ENCODE measurements around the gene EDN2. TPM values are rescaled to one million over a fixed set of nuclear protein-coding genes. Genes with fewer than 3 reads are reported as not detected.

The EDN2 gene
- total and polyA plus RNA-seq, 2 experiments from 2014 or later = 0.40 to 2.3 TPM

GRCh38 chr1:41482001-41482765 is 2.3 kb downstream of the EDN2 start:
- Histone ChIP-seq H3K9me3 (ENCODE audit: low read depth) (no peaks in the 10 kb centered on the region), H3K4me3 (no peak overlapping the region), H4K20me1 (ENCODE audit: insufficient read depth, poor library complexity, severe bottlenecking) (no peaks in the 10 kb centered on the region), H3K36me3 (replicated peaks; ENCODE audit: insufficient read depth, low read depth) (no peaks in the 10 kb centered on the region), H3K4me2 (peak overlapping the region; percentile 11), H3K4me1 (ENCODE audit: insufficient read depth) (peaks cover 65% of the 10 kb centered on the region), H3K27me3 (no peaks in the 10 kb centered on the region), H3K27ac (peak overlapping the region; percentile 73), H3K79me2 (no peaks in the 10 kb centered on the region), H2AFZ (no peak overlapping the region), H3K9me2 (replicated peaks; ENCODE audit: insufficient read depth) (no peaks in the 10 kb centered on the region)
- WGBS (ENCODE audit: low lambda C conversion rate, missing lambda C conversion rate) = 88% methylated on average over 18 of the region's 18 CpGs
- DNase-seq (ENCODE audit: low spot score) = no peak
- TF ChIP-seq EZH2phosphoT487 (IDR thresholded peaks at IDR 0.05; ENCODE audit: low read depth, severe bottlenecking, unreplicated experiment) = no peak

- Histone ChIP-seq H3K27ac (no peak overlapping the region), H3K9me2 (replicated peaks; ENCODE audit: insufficient read depth) (no peaks in the 10 kb centered on the region), H3K79me2 (no peaks in the 10 kb centered on the region), H3K36me3 (replicated peaks; ENCODE audit: insufficient read depth, low read depth) (no peaks in the 10 kb centered on the region), H2AFZ (no peak overlapping the region), H3K4me3 (no peak overlapping the region), H3K4me1 (ENCODE audit: insufficient read depth) (peaks cover 65% of the 10 kb centered on the region), H3K27me3 (no peaks in the 10 kb centered on the region), H3K4me2 (no peak overlapping the region), H3K9me3 (ENCODE audit: low read depth) (no peaks in the 10 kb centered on the region), H4K20me1 (ENCODE audit: insufficient read depth, poor library complexity, severe bottlenecking) (no peaks in the 10 kb centered on the region)
- TF ChIP-seq CTCF (IDR thresholded peaks at IDR 0.05; ENCODE audit: poor library complexity) (no peak), EZH2phosphoT487 (IDR thresholded peaks at IDR 0.05; ENCODE audit: low read depth, severe bottlenecking, unreplicated experiment) (no peak), EZH2 (IDR thresholded peaks at IDR 0.05; ENCODE audit: borderline replicate concordance) (no peak)
- DNase-seq (ENCODE audit: low spot score) = no peak
- 94% methylated on average over 15 of the region's 15 CpGs for WGBS (ENCODE audit: low lambda C conversion rate, missing lambda C conversion rate)
Measured at GRCh38 chr1:41481109-41481775, 3.2 kb downstream of the EDN2 start.

- Histone ChIP-seq H3K9me2 (replicated peaks; ENCODE audit: insufficient read depth) (no peaks in the 10 kb centered on the region), H3K36me3 (replicated peaks; ENCODE audit: insufficient read depth, low read depth) (no peaks in the 10 kb centered on the region), H4K20me1 (ENCODE audit: insufficient read depth, poor library complexity, severe bottlenecking) (no peaks in the 10 kb centered on the region), H3K27ac (no peak overlapping the region), H3K4me1 (ENCODE audit: insufficient read depth) (peaks cover 65% of the 10 kb centered on the region), H3K27me3 (no peaks in the 10 kb centered on the region), H2AFZ (no peak overlapping the region), H3K79me2 (no peaks in the 10 kb centered on the region), H3K4me2 (no peak overlapping the region), H3K9me3 (ENCODE audit: low read depth) (no peaks in the 10 kb centered on the region), H3K4me3 (no peak overlapping the region)
- no peak for DNase-seq (ENCODE audit: low spot score)
- no peak for TF ChIP-seq EZH2phosphoT487 (IDR thresholded peaks at IDR 0.05; ENCODE audit: low read depth, severe bottlenecking, unreplicated experiment)
- no peak for TF ChIP-seq CTCF (IDR thresholded peaks at IDR 0.05; ENCODE audit: poor library complexity)
- TF ChIP-seq EZH2 (IDR thresholded peaks at IDR 0.05; ENCODE audit: borderline replicate concordance) = no peak
- WGBS (ENCODE audit: low lambda C conversion rate, missing lambda C conversion rate) = 97% methylated on average over 10 of the region's 10 CpGs
Measured at GRCh38 chr1:41480204-41481108, 4.0 kb downstream of the EDN2 start.
